ENCODE results near the gene RPSA. TPM values are rescaled to one million over a fixed set of nuclear protein-coding genes. Genes with fewer than 3 reads are reported as not detected.
"Not testable (repeated sequence)": the region's sequence is repeated elsewhere in the genome, so short reads cannot be mapped to it uniquely, and the experiment has no call there.

Gene RPSA
- polyA plus RNA-seq, 10 donors: 1,596 to 2,492 (median 2,126) TPM

DNA sequence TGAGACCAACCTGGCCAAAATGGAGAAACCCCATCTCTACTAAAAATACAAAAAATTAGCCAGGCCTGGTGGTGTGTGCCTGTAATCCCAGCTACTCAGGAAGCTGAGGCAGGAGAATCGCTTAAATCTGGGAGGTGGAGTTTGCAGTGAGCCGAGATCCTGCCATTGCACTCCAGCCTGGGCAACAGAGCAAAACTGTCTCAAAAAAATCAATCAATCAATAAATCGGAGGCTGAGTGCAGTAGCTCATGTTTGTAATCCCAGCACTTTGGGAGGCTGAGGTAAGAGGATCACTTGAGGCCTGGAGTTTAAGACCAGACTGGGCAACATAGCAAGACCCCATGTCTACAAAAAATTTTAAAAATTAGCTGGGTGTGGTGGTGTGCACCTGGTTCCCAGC is 8.8 kb downstream of the RPSA start:
- DNase-seq: not testable (repeated sequence)

DNA sequence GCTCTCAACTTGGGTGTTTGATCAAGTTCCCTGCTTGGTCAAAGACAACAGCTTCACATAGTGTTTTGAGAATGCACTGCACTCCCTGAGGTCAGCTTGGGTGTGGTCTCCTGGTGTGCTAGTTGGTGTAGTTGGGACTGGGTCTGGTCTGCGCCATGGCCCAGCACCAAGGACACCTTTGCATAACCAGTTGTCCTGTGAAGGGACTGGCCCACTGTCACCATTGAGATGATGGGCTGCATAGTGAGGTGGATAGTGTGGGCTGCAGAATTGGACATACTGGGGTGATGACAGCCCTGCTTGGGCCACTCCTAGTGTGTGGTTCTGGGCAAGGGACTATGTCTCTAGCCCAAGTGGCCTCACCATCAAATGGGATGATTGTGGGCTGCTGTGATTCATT is 9.5 kb downstream of the RPSA start:
- no peak for DNase-seq

DNA sequence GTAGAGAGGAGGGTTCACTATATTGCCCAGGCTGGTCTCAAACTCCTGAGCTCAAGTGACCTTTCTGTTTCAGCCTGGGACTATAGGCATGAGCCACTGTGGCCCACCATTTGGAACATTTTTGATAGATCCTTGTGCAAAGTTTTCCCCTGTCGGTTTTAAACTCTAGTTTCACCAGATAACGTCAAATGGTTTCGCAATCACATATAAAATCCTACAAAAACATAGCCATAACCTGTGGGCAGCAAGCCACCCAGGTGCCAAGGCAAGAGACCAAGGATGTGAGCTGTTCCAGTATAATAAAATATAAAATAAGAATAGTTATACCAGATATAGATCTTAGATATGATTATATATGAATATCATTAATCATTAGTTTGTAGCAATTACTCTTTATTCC is 10.5 kb downstream of the RPSA start:
- not testable (repeated sequence) for DNase-seq

DNA sequence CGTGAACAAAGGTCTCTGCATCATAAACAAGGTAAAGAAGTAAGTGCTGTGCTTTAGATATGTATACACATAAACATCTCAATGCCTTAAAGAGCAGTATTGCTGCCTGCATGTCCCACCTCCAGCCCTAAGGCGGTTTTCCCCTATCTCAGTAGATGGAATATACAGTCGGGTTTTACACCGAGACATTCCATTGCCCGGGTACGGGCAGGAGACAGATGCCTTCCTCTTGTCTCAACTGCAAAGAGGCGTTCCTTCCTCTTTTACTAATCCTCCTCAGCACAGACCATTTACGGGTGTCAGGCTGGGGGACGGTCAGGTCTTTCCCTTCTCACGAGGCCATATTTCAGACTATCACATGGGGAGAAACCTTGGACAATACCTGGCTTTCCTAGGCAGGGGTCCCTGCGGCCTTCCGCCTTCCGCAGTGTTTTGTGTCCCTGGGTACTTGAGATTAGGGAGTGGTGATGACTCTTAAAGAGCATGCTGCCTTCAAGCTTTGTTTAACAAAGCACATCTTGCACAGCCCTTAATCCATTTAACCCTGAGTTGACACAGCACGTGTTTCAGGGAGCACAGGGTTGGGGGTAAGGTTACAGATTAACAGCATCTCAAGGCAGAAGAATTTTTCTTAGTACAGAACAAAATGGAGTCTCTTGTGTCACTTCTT is 12.2 kb downstream of the RPSA start:
- DNase-seq: not testable (repeated sequence)

DNA sequence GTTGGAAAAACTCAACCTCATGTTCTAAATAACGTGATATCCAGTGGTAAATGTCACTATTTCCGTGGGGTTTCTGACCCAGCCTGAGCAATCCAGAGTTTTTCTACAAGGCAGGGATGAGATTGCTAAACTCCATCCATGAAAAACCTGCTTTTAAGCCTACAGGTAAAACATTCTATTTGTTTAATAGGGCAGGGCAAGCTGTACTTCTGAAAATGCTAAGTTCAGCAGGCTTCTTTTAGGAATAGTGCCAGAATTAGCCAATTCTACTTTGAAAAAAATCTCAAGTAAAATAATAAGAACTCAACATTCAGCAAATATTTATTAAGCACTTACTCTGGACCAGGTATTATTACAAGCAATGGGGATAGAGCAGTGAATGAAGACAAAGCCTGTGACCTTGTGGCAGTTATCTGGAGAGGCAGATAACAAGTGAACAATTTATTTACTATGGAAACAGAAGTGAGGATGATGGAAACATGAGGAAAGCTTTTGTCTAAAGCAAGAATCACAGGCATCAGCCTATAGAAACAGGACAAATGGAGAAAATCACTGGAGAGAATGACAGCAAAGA is 13.3 kb downstream of the RPSA start:
- no peak for DNase-seq

DNA sequence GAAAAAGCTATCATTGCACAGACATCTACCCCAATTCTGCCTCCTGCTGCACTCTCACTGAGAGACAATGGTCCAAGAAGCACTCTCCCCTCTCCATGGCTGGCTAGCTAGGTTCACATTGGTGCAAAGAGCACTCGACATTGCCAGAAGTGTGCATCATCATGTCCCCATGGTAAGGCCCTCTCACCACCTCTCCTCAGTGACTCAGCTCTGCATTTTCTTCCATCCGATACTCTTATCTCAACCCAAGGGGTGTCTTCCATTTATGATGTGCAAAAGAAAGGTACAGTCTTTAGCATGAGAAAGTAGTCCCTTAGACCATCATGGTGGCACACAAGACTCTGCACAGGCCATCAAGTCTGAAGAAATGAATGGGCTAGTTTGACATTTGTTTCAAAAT is 14.0 kb downstream of the RPSA start:
- DNase-seq: no peak

DNA sequence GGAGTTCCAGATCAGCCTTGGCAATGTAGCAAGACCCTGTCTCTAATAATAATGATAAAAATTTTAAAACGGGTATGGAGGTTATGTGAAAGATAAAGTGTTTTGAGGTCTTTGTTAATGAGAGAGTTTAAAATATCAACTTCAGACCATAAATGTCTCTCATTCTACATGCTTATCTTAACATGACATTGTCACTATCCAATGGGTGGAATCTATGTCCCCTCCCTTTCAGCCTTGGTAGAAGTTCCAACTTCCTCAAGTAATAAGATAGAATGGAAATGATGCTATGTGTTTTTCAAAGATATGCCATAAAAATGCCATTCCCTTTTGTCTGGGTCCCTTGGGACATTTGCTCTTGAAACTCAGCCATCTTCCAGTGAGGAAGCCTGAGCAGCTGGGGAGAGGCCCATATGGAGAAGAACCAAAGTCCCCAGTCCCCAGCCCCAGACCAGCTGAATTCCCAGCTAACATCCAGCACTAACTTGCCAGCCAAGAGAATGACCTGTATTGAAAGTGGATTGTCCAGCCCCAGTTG is 17.0 kb downstream of the RPSA start:
- no peak for DNase-seq

DNA sequence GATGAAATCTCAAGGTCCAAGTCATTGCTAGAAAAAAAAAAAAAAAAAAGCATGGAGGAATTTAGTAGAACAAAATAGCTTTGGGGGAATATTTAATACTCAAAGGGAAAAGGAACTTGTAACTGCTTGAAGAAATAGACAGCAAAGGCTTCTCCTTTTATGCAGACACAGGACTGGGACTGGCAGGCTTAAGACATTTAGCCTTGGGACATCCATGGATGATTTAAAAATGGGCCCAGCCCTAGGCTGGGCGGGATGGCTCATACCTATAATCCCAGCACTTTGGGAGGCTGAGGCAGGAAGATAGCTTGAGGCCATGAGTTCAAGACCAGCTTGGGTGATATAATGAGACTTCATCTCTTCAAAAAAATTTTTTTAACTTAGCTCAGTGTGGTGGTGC is 19.8 kb downstream of the RPSA start:
- no peak for DNase-seq

DNA sequence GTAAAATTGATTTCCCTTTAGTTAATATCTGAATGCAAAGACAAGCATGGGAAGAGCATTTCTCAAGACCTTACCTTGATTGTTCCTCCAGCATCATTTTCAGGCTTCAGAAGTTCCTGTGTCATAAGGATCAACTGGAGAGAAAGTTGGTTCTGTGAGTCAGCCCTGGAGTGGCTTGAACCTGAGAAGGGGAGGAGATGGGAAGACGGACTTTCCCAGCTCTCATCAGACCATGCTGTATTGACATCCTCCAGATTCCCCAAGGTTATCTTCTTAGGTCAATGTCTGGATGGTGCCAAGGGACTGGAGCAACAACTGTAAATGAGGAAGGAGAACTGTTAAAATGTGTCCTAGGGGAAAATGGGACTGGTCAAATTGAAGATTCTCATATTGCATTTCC is 21.0 kb downstream of the RPSA start:
- no peak for DNase-seq

DNA sequence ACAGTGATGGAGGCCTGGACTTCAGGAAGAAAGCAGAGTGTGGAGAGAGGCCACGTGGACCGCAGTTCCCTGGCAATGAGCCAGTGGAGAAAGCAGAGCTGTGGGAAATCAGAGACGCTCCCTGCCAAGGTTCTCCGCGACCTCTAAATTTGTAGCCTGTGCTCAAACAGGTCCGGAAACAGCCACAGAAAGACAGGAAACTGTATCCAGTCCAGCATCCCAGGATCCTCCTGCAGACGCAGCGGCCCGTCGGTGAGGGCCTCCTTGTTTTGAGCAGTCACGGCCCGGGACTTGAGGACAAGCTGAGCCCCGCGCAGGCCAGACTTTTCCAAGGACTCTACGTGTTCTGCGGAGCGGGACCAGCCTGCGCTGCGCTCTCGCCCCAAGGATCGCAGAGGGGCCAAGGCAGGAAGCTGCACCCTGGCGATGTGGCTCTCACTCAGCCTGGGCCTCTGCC is 22.3 kb downstream of the RPSA start:
- DNase-seq: peak in 1 of 3 donors; percentile 23

DNA sequence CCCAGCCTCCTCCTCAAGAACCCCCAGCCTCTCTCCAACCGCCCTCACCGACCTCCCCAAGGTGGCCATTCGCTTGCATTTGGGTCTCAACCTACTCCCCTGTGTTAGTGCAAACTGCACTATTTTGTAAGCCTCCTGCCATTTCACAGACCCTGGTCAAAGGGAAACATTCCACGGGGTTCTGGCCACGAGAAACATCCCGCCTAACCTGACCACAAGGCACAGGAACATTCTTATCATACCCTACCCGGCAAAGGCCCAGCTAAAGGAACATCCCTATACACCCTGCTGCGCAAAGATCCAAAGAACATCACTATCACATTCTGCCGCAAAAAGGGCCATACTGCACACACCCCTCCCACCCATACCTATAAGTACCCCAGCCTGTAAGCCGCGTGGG is 22.9 kb downstream of the RPSA start:
- no peak for DNase-seq

DNA sequence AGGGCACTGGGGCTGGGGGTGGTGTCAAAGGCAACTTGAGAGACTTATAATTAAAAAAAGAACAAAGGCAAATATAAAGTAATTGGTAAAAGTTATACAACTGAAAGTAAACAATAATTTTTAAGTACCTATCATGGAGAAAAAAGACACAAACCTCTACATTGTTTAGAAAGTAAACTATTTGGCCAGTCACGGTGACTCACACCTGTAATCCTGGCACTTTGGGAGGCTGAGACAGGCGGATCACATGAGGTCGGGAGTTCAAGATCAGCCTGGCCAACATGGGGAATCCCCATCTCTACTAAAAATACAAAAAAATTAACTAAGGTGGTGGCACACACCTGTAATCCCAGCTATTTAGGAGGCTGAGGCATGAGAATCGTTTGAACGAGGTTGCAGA is 25.8 kb downstream of the RPSA start:
- no peak for DNase-seq

DNA sequence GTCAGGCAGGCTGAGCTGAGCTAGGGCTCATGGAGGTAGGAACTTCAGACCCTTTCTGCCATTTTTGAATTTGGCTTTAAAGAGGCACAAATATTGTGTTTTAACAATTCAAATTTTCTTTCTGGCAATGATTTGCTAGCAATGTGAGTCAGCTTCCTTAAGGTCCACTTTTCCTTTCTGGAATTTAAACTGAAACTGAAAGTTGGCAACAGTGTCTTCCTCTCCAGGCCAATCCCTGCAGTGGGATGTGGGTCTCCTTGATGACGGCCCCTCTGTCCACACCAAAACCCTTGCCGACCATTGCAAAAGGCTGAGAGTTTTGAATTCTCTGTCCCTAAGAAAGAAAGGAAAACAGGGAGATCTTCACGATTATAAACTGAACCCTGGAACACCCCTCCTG is 27.1 kb downstream of the RPSA start:
- peak in 1 of 3 donors; percentile 40 for DNase-seq

DNA sequence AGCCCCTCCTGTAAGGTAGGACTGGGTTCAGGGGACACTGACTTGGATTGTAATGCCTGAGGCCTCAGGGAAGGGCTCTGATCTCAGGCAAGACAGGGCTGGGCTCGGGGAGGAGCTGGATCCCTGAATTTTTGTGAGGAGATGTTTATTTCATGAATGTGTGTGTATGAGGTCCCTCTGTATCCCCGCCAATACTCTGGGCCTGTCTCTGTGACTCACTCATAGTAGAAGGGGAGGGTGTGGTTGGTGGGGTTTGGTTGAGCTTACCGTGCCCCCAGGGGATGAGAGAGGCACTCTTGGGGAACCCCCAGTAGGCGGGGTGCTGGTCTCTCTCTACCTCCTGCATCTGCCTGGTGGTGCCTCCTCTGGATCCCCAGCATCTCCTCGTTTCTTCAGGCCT is 28.1 kb downstream of the RPSA start:
- no peak for DNase-seq

DNA sequence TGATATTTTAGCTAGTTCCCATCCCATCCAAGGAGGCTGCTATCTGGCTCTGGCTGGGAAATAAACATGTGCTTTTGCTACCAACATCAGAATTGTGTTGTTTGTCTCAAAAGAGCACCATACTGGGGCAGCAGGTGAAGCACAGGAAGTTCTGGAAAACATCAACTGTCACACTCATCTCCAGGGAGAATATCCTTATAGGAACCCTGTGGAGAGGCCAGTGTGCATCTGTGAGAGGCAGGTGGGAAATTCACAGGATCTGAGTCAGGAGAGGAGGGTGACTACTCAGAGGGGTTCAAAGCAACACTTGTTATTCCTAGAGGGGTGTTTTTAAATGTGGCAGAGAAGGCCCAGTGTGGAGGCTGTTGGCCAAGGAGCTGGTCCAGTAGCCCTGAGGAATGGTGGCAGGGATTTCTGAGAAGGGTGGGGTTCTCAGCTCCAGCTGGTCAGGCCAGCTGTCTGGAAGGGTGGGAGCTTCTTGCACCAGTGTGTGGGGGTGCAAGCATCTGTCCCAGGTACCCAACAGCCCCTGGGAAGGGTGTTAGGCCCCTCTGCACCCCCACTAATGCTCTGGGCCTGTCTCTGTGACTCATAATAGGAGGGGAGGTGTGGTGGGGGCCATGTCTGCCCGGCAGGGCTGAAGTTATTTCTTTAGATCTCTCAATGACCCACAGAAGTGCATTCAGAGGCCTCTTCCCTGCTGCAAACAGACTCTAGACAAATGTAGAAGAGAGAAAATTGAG is 28.7 kb downstream of the RPSA start:
- DNase-seq: no peak

DNA sequence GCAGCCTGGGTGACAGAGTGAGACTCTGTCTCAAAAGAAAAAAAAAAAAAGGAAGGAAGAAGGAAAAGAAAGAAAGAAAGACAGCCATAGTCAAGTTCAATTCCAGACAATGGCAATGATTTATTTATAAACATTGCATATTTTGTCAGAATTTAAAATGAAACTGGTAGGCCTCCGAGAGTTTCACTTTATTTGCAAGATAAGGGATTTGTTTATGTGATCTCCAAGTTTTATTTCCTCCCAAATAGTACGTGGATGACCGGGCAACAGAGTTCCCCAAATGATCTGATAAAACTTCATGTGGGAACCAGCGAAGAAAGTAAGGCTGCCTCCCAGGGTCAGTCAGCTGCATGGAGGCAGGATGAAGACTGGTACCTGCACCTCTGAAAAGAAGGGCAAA is 32.4 kb downstream of the RPSA start:
- DNase-seq: no peak

DNA sequence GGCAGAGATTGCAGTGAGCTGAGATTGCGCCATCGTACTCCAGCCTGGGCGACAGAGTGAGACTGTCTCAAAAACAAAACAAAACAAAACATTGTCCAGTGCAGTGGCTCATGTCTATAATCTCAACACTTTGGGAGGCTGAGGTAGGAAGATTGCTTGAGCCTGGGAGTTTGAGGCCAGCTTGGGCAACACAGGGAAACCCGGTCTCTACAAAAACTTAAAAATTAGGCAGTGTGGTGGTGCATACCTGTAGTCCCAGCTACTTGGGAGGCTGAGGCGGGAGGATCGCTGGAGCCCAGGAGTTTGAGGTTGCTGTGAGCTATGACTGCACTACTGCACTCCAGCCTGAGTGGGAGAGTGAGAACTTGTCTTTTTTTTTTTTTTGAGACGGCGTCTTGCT is 33.8 kb downstream of the RPSA start:
- DNase-seq: no peak

DNA sequence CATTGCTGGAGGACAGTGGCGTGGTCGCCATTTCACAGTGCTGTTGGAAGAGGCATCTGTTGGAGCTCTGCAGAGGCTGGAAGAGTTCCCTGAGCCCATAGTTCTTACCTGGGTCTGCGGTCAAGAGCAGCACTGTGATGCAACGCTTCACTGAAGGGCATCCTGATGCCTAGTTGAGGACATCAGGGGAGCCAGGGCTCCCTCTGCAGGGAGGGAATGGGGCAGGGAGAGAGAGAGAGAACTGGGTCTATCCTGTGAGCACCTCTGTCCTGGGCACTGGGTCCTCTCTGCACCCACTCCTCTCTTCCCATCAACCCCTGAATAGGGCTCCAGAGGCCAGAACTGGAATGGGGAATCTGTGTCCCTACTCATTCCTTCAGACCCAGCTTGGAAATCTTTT is 37.0 kb downstream of the RPSA start:
- DNase-seq: no peak

DNA sequence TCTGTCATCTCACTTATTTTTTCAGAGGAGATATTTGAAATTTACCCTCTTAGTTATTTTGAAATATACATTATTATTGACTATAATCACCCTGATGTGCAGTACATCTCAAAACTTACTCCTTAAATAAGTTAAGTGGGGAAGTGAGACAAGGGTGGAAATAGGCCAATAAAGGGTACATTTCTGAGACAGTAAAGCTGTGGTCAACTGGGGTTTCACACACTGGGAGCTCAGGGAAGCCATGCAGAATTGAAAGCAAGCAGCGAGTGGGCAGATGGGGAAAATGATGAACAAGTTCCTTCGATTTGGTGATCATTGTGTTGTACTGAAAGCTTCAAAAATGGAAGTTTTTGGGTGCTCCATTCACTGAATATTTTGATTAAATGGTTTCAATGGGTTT is 39.4 kb downstream of the RPSA start:
- DNase-seq: no peak

DNA sequence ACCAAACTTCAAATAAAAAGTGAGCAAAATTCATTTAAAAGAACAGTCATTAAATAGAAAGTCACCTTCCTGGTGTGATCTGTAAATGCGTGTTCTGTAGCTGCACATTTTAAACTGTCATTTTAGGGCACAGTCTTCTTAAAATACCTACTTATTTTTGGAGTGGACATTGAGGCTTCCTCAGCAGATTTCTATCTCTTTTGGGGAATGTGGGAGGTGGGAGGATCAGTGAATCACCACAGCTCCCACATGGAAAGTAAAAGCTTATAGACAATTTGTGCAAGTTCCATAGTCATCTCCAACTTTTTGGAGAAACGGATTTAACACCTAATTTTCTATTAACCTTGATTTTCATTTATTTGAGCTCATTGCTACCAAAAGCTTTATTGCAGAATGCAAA is 39.9 kb downstream of the RPSA start:
- no peak for DNase-seq

DNA sequence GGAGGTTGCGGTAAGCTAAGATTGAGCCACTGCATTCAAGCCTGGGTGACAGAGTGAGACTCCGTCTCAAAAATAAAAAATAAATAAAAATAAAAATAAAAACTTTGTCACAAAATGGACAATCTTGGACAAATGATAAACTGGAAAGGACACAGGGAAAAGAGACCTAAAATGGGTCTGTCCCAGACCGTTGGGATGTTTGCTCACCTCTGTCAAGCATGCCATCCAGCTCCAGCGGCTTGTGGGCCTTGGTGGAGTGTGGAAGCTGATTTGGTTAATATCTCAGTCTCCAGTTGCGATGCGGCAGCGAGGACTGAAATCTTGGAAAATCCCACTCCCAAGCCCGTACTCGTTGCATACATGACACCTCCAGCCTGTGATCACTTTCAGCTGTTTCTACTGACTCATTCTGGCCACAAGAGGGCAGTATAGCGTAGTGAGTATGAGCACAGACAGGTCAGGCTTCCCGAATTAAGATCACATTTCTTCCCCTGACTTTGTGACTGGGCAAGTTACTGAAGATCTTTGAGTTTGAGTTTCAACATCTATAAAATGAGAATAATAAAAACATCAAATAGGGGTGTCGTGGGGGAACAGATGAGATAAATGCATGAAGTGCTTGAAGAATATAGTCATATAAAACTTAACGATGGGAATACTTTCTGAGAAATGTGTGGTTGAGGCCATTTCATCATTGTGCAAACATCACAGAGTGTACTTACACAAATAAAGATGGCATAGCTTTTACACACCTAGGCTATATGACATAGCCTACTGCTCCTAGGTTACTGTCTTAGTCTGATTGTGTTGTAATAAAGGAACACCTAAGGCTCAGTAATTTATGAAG is 41.3 kb downstream of the RPSA start:
- DNase-seq: peak; percentile 74 to 85 (median 82)

Measured in muscle of back (tissue), 11 donors.